GM08714 (cell line): Measurements from ENCODE around the gene CR1.
"Not testable (repeated sequence)": the region's sequence is repeated elsewhere in the genome, so short reads cannot be mapped to it uniquely, and the experiment has no call there.

ENCODE experiments used
- H3K4me3 ChIP-seq: fragments of 200-500 bp; sonication (Bioruptor generic); 2 replicates; pipeline ENCODE4 v1.5.1; 2014; ENCODE audit warnings: mild to moderate bottlenecking, low read length, inconsistent platforms
- ZNF274 ChIP-seq: IDR thresholded peaks from 2 replicates; pipeline ENCODE4 v1.6.1; 2012; ENCODE audit warnings: mild to moderate bottlenecking, low read depth, low read length

CR1 gene

DNA sequence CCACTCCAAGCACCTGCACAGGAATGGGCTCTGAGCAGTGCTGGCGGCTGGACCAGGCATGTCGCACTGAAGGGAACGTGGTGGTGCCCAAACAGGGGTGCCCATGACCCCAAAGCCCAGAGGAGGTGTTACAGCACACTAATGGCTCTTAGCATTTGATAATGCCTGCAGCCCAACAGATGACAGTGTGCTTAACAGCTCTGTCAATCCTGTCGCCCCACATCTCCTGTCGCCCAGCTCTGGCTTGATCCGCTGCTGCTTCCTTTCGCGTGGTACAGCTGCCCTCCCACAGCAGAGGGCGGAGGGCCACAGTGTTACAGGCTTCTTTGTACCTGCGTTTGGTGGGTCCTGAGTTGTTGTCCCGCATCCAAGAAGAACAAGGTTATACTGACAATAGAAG is 116.8 kb downstream of the CR1 start:
- TF ChIP-seq ZNF274, result no peak
- no peak overlapping the region for H3K4me3 ChIP-seq

GRCh38 chr1:207619871-207620542 is 124.0 kb downstream of the CR1 start:
- TF ChIP-seq ZNF274, result no peak

GRCh38 chr1:207620543-207620893 is 124.6 kb downstream of the CR1 start:
- H3K4me3 ChIP-seq, result no peak overlapping the region
- TF ChIP-seq ZNF274, result no peak

More at GRCh38 chr1:207619871-207620542, 124.0 kb downstream of the CR1 start:
- H3K4me3 ChIP-seq, result no peak overlapping the region

GRCh38 chr1:207625504-207626071 is 129.6 kb downstream of the CR1 start:
- H3K4me3 ChIP-seq, result not testable (repeated sequence)

DNA sequence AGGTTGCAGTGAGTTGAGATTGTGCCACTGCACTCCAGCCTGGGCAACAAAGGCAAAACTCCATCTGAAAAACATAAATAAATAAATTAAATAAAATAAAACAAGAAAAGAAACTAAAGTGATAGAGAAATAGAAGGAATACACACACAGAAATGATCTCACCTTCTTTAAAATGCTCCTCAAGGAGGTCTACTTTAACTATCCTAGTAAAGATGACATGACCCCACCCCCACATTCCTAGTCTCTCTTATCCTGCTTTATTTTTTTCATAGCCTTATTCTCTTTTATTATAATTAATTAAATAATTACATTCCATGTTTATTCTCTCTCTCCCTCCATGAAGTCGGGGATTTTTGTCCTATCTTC is 131.0 kb downstream of the CR1 start:
- no peak for TF ChIP-seq ZNF274
- no peak overlapping the region for H3K4me3 ChIP-seq

DNA sequence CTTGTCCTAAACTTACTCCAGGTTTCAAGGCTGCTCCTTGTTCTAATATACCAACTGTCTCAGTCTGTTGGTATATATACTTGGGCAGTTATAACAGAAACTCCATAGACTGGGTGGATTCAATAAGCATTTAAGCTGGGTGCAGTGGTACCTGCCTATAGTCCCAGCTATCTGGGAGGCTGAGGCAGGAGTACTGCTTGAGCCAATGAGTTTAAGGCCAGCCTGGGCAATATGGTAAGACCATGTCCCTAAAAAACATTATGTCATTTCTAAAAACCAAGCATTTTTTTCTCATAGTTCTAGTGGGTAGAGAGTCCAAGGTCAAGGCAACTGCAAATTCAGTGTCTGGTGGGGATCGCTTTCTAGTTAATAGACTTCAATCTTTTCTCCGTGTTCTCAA is 131.5 kb downstream of the CR1 start:
- no peak for TF ChIP-seq ZNF274
- H3K4me3 ChIP-seq, result no peak overlapping the region

DNA sequence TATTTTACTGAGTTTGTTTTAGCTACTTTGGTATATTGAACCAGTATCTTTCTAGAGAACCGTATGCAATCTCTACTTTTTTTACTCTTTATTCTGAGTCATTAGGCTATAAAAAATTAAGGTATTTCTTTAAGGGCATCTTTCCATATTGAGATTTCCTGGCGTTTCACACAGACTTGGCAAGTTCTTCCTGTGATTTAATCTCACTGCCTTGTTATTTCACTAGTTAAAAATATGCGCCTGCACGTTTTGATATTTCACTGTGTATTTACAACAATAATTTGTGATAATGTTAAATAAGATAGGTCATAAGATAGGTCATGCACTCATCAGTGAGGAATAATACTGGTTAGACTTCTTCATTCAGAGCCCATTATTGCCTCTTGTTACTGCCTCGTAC is 132.8 kb downstream of the CR1 start:
- no peak overlapping the region for H3K4me3 ChIP-seq
- TF ChIP-seq ZNF274, result no peak

DNA sequence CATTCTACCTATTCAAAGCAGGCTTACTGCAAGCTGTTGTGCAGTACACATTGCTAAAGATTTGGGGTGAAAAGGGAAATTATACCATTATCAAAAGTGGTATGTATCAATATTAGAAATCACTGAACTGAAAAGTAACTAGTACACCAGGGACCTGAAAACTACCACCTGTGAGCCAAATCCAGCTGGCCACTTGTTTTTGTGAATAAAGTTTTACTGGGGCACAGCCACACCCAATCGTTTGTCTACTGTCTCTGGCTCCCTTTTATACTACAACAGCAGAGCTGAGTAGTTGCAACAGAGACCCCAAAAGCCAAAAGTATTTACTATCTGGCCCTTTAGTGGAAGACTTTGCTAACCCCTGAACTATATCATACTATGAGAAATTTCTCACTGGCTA is 135.2 kb downstream of the CR1 start:
- TF ChIP-seq ZNF274, result no peak
- H3K4me3 ChIP-seq, result no peak overlapping the region

- TF ChIP-seq ZNF274, result no peak
- no peak overlapping the region for H3K4me3 ChIP-seq
Observed at GRCh38 chr1:207633226-207633625, 137.3 kb downstream of the CR1 start.

DNA sequence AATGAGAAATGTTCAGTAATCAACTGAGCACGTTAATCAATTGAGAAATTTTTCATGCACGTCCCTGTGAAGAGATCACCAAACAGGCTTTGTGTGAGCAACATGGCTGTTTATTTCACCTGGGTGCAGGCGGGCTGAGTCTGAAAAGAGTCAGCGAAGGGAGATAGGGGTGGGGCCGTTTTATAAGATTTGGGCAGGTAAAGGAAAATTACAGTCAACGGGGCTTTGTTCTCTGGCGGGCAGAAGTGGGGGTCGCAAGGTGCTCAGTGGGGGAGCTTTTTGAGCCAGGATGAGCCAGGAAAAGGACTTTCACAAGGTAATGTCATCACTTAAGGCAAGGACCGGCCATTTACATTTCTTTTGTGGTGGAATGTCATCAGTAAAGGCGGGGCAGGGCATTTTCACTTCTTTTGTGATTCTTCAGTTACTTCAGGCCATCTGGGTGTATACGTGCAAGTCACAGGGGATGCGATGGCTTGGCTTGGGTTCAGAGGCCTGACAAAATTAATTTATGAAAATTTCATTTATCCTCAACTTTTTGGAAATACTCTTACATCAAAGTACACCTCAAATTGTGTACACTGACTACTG is 137.8 kb downstream of the CR1 start:
- not testable (repeated sequence) for H3K4me3 ChIP-seq

DNA sequence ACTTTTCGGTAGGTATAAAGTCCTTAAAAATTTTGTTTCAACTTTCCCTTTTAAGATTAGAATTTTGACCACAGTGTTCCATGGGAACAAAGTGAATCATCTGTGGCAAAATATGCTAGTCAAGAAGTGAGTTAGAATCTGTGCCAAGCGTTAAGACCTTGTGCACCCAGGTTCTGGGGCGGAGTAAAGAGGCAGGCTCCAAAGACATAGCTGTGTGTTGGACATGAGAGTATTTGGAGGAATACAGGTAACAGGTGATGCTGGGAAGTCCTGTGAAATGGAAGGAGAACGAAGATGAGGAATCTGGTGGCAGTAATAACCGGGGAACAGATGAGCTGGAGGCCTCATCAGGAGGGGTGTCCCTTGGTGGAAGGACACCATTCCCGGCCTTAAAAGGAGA is 138.3 kb downstream of the CR1 start:
- H3K4me3 ChIP-seq, result not testable (repeated sequence)

DNA sequence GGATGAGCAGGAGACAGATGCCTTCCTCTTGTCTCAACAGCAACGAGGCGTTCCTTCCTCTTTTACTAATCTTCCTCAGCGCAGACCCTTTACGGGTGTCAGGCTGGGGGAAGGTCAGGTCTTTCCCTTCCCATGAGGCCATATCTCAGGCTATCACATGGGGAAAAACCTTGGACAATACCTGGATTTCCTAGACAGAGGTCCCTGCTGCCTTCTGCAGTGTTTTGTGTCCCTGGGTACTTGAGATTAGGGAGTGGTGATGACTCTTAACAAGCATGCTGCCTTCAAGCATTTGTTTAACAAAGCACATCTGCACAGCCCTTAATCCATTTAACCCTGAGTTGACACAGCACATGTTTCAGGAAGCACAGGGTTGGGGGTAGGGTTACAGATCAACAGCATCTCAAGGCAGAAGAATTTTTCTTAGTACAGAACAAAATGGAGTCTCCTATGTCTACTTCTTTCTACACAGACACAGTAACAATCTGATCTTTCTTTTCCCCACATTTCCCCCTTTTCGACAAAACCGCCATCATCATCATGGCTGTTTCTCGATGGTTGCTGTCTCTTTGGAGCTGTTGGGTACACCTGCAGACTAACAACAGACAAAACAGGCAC is 139.7 kb downstream of the CR1 start:
- not testable (repeated sequence) for H3K4me3 ChIP-seq

- not testable (repeated sequence) for H3K4me3 ChIP-seq
Observed at GRCh38 chr1:207638487-207639145, 142.7 kb downstream of the CR1 start.

DNA sequence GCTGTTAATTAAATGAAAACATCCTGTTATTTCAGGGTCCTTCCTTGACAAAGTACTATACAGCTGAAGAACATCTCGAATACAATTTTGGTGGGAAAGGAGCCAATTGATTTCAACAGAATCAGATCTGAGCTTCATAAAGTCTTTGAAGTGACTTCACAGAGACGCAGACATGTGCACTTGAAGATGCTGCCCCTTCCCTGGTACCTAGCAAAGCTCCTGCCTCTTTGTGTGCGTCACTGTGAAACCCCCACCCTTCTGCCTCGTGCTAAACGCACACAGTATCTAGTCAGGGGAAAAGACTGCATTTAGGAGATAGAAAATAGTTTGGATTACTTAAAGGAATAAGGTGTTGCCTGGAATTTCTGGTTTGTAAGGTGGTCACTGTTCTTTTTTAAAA is 143.4 kb downstream of the CR1 start:
- not testable (repeated sequence) for H3K4me3 ChIP-seq

- peak overlapping the region; percentile 61 for H3K4me3 ChIP-seq
- TF ChIP-seq ZNF274, result no peak
Observed at GRCh38 chr1:207644166-207644851, 148.4 kb downstream of the CR1 start.
